Measurements from ENCODE around the gene LSM14B.

GRCh38 chr20:62104791-62105345 is 17.4 kb upstream of the LSM14B start:
- no peak for TF ChIP-seq CTCF (IDR thresholded peaks at IDR 0.05)
- no peak for TF ChIP-seq ATF3 (CRISPR knock-in tag; conservative IDR thresholded peaks at IDR 0.05)
- TF ChIP-seq GTF2I (CRISPR knock-in tag; conservative IDR thresholded peaks at IDR 0.05): no peak
